ENCODE measurements around the gene NPLOC4.

Gene NPLOC4

DNA sequence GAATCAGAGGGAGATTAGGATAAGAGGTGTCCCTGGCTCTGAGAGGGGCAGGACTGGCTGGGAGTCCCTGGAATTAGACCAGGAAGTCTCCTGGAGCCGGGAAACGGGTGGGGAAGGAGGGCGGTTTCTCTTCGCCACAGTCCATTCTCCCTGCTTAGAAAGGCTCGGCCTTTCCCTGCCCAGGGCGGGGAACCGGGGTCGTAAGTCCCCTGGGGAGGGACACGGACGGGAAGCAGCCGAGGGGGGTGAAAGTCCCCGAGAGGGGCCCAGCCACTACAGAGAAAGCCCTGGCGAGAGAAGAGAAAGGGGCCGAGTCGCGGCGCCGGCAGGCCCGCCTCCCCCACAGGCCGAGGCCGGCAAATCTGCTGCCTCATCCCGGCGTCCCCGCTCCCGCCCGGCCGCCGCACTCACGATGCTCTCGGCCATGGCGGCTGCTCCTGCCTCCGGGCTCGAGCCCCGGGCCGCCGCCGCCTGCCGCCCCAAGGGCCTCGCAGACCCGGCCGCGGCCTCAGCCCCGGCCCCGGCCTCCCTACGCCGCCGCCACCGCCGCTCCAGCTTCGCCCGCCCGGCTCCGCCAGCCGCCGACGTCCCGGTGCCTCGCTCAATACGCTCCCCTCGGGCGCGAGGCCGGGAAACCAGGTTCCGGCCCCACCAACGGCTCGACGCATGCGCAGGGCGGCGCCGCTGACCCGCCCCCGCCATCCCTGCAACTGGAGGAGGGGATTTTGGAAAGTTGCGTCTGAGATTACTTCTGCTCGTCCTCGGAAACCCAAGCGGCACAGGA is at the start of gene NPLOC4, which contains the start of gene TSPAN10:
Gene NPLOC4, minus strand, starts transcription at position 608 of the 784 bp plus-strand sequence. Its CDS starts 182 bp downstream, at position 426.
Gene TSPAN10, plus strand, starts transcription at position 692 of the 784 bp plus-strand sequence. CDS start 5,217 bp downstream, outside the sequence.
- TF ChIP-seq, protein P1, sequence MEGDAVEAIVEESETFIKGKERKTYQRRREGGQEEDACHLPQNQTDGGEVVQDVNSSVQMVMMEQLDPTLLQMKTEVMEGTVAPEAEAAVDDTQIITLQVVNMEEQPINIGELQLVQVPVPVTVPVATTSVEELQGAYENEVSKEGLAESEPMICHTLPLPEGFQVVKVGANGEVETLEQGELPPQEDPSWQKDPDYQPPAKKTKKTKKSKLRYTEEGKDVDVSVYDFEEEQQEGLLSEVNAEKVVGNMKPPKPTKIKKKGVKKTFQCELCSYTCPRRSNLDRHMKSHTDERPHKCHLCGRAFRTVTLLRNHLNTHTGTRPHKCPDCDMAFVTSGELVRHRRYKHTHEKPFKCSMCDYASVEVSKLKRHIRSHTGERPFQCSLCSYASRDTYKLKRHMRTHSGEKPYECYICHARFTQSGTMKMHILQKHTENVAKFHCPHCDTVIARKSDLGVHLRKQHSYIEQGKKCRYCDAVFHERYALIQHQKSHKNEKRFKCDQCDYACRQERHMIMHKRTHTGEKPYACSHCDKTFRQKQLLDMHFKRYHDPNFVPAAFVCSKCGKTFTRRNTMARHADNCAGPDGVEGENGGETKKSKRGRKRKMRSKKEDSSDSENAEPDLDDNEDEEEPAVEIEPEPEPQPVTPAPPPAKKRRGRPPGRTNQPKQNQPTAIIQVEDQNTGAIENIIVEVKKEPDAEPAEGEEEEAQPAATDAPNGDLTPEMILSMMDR (IDR thresholded peaks at IDR 0.05), result no peak

DNA sequence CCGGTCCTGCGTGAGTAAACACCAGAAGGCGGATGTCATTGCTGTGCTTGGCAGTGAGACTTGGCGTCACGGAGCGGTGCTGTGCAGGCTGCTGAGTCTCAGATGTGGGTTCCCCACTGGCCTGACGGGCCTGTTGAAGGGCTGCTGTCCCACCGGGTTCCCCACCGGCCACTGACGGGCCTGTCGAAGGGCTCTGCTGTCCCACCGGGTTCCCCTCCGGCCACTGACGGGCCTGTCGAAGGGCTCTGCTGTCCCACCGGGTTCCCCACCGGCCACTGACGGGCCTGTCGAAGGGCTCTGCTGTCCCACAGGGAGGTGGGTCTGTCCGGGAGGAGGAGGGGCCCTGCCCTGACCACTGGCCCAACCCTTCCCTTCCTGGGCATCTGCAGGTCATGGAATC is 49.7 kb upstream of the NPLOC4 start:
- TF ChIP-seq, protein P1 (IDR thresholded peaks at IDR 0.05), result no peak

- TF ChIP-seq, protein P1 (IDR thresholded peaks at IDR 0.05), result no peak
These were observed 48.2 kb upstream of the NPLOC4 start for GRCh38 chr17:81685108-81685507.

- TF ChIP-seq, protein P1 (IDR thresholded peaks at IDR 0.05), result no peak
These were observed 47.6 kb upstream of the NPLOC4 start for GRCh38 chr17:81684442-81684911.

GRCh38 chr17:81683584-81684441 is 46.9 kb upstream of the NPLOC4 start, which contains the start of the genes ARL16 and HGS:
Gene ARL16 (minus strand): TSS chr17:81683797. CDS start chr17:81683753, 44 bp downstream.
Gene HGS (plus strand): TSS chr17:81684011. CDS start chr17:81684067, 56 bp downstream.
- TF ChIP-seq, protein P1 (IDR thresholded peaks at IDR 0.05), result no peak

DNA sequence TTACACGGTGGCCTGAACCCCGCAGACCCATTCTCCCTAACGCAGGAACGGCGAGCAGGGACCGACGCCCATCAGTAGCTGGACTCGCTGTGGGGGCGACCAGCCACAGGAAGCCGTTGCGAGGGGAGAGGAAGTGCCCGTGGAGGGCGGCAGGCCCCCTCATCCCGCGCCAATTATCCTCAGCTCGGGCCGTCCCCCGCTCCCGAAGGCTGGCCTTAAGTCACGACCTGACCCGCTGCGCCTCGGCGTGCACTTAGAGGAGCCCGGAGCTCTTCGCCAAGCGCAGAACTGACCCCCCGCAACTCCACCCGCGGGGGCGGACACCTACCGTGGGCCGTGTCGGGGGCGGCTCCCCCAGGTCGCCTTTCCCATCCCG is 46.3 kb upstream of the NPLOC4 start:
- TF ChIP-seq, protein P1 (IDR thresholded peaks at IDR 0.05), result no peak

- TF ChIP-seq, protein P1 (IDR thresholded peaks at IDR 0.05), result no peak
These were observed 45.8 kb upstream of the NPLOC4 start for GRCh38 chr17:81682565-81683207.

Data from LNCAP (cell line).